GM12878 (cell line): ENCODE measurements around the gene HTR3C. TPM values are rescaled to one million over a fixed set of nuclear protein-coding genes. Genes with fewer than 3 reads are reported as not detected.

Experiments used
- ATAC-seq: fragments of 200-7000 bp; cut with Tn5 transposase; 3 replicates; pipeline ENCODE4 v1.9.1; 2020; ENCODE audit warnings: mild to moderate bottlenecking, moderate library complexity
- BruUV-seq: library from RNA; stranded (reverse); fragments of 400-500 nt; replicated peaks from 2 replicates; lab custom pipeline; 2021; lab: Mats Ljungman, UMichigan
- CTCF ChIA-PET: fragments of 300-600 bp; sonication (Branson Sonifier 250); formaldehyde crosslinking; extraction: SDS; loops from one replicate; lab custom pipeline; 2021; ENCODE audit warnings: inconsistent platforms; lab: Yijun Ruan, JAX
- POLR2A ChIA-PET: fragments of 350-600 bp; formaldehyde crosslinking; extraction: SDS; loops from one replicate; lab custom pipeline; 2021; ENCODE audit warnings: inconsistent platforms; lab: Charles Lee
- RAD21 ChIA-PET: fragments of 300-600 bp; sonication (Branson Sonifier 250); formaldehyde crosslinking; loops from one replicate; lab custom pipeline; 2023; ENCODE audit warnings: antibody characterized with exemption; ENCODE audit not compliant: unreplicated experiment; lab: Charles Lee
- SMC1A ChIA-PET: fragments of 300-600 bp; sonication (Branson Sonifier 250); formaldehyde crosslinking; loops from one replicate; lab custom pipeline; 2023; ENCODE audit not compliant: unreplicated experiment, uncharacterized antibody; lab: Charles Lee
- DNase-seq: peaks from one replicate; pipeline ENCODE4 v3.0.0-alpha.2; 2011; ENCODE audit warnings: low read depth, low spot score
- FAIRE-seq: peaks from 3 replicates; lab custom pipeline; 2011; peaks lifted over from hg19 to GRCh38; lab: Jason Lieb, UNC
- H2AFZ ChIP-seq: 2 replicates; pipeline ENCODE4 v1.6.0; 2011; ENCODE audit warnings: low read depth, low read length, control low read depth; ENCODE audit not compliant: control insufficient read depth
- H3K27ac ChIP-seq: 2 replicates; pipeline ENCODE4 v1.5.1; 2011; ENCODE audit warnings: control low read depth; ENCODE audit not compliant: control insufficient read depth, insufficient read depth
- H3K27me3 ChIP-seq, 2 experiments: replicated peaks in 1 of 2; 2 replicates each; pipeline versions ENCODE4 v1.6.0 to v1.6.1; 2011; ENCODE audit warnings: low read length in 1 of 2; ENCODE audit not compliant: control insufficient read depth in 2 of 2, insufficient read depth in 2 of 2
- H3K36me3 ChIP-seq, 2 experiments: 2 replicates each; pipeline ENCODE4 v1.5.1; 2011; ENCODE audit warnings: low read length in 1 of 2; ENCODE audit not compliant: control insufficient read depth in 2 of 2, insufficient read depth in 2 of 2
- H3K4me1 ChIP-seq: 2 replicates; pipeline ENCODE4 v1.6.1; 2011; ENCODE audit warnings: mild to moderate bottlenecking, low read length, moderate library complexity, mixed read lengths; ENCODE audit not compliant: control insufficient read depth, insufficient read depth
- H3K4me2 ChIP-seq: 2 replicates; pipeline ENCODE4 v1.6.0; 2011; ENCODE audit warnings: control low read depth; ENCODE audit not compliant: control insufficient read depth, insufficient read depth
- H3K4me3 ChIP-seq: fragments of 200-600 bp; sonication (generic); 2 replicates; pipeline ENCODE4 v1.5.1; 2016
- H3K79me2 ChIP-seq: 2 replicates; pipeline ENCODE4 v1.6.0; 2011; ENCODE audit warnings: low read length; ENCODE audit not compliant: control insufficient read depth, insufficient read depth
- H3K9ac ChIP-seq: 2 replicates; pipeline ENCODE4 v1.8.0; 2011; ENCODE audit warnings: low read length, control low read depth, mixed read lengths; ENCODE audit not compliant: control insufficient read depth, insufficient read depth
- H3K9me3 ChIP-seq: replicated peaks from 3 replicates; pipeline ENCODE4 v1.5.1; 2011; ENCODE audit warnings: mild to moderate bottlenecking, low read length; ENCODE audit not compliant: control insufficient read depth, insufficient read depth
- H4K20me1 ChIP-seq: 2 replicates; pipeline ENCODE4 v1.6.0; 2011; ENCODE audit not compliant: control insufficient read depth, insufficient read depth
- BACH1 ChIP-seq: fragments of 450-650 bp; IDR thresholded peaks from 2 replicates; pipeline ENCODE4 v1.6.1; 2017; ENCODE audit warnings: mild to moderate bottlenecking, borderline replicate concordance
- BHLHE40 ChIP-seq, 2 experiments: fragments of 450-650 bp in 1 of 2; IDR thresholded peaks; 2 replicates each; pipeline ENCODE4 v1.6.1; 2011 to 2017; ENCODE audit warnings: low read depth in 2 of 2, borderline replicate concordance in 1 of 2, improper control_type of control experiment in 1 of 2, low read length in 1 of 2, mild to moderate bottlenecking in 1 of 2
- FOXK2 ChIP-seq: fragments of 450-650 bp; IDR thresholded peaks from 2 replicates; pipeline ENCODE4 v1.6.1; 2017; ENCODE audit warnings: mild to moderate bottlenecking, moderate library complexity
- MTA2 ChIP-seq: fragments of 450-650 bp; IDR thresholded peaks from 2 replicates; pipeline ENCODE4 v1.6.1; 2016; ENCODE audit warnings: low read depth, mild to moderate bottlenecking, moderate library complexity
- SIN3A ChIP-seq: IDR thresholded peaks from 2 replicates; pipeline ENCODE4 v1.6.1; 2012; ENCODE audit warnings: low read depth, low read length, improper control_type of control experiment
- WGBS: methylation state at CpG from one replicate; pipeline ENCODE4 v1.1.6; 2016; ENCODE audit warnings: low lambda C conversion rate; ENCODE audit not compliant: insufficient replicate concordance, insufficient coverage; ENCODE audit errors: missing lambda C conversion rate; 5-methylcytosine and 5-hydroxymethylcytosine counted together
- in situ Hi-C: fragments of 300-500 bp; cut with MboI; formaldehyde crosslinking; loops from 9 replicates; pipeline ENCODE4 v1.14.3; 2018; ENCODE audit warnings: mixed read lengths
- intact Hi-C: fragments of 100-400 bp; cut with micrococcal nuclease; formaldehyde crosslinking; loops from one replicate; pipeline ENCODE4 v1.14.2; 2022; ENCODE audit not compliant: unreplicated experiment
- polyA plus RNA-seq, 11 experiments: library from polyadenylated mRNA; depleted of rRNA in 4 of 11; unstranded in 6 of 11; stranded (reverse) in 5 of 11; fragments of >200 nt; fragmentation: Nextera tagmentation in 4 of 11; fragmentation: Illumina TruSeq in 1 of 11; extraction: Ambion mirVana in 4 of 11; extraction: Trizol in 1 of 11; gene quantifications; 1 replicate in 1 of 11; 2 replicates in 10 of 11; pipeline versions ENCODE4 v1.2.1 to v1.2.3, GENCODE V29; 2011 to 2016; ENCODE audit warnings: inconsistent platforms in 2 of 11, missing spikeins in 2 of 11, low read depth in 1 of 11
- total RNA-seq, 4 experiments: library from RNA; depleted of rRNA in 3 of 4; stranded (reverse); fragments of >200 nt in 3 of 4; fragmentation: Illumina TruSeq in 1 of 4; extraction: Trizol in 1 of 4; gene quantifications; 2 replicates each; pipeline versions ENCODE4 v1.2.1 to v1.2.3, GENCODE V29; 2013 to 2021

The HTR3C gene
- total and polyA plus RNA-seq, 10 of the 15 experiments (the other 5 are each of a cell fraction or from before 2014, with no cell fraction given): not detected

- POLR2A ChIA-PET: interaction anchor here (0.6 to 1.1 kb wide), 3 partner anchors 8 to 50 kb away, joined by 3 to 4 read pairs (median 4); no protein-coding TSS in a partner anchor
- H3K4me3 ChIP-seq: peak overlapping the region; percentile 33; the same call in 1 of the 2 replicates
- peaks cover 12% of the 10 kb centered on the region for H3K4me1 ChIP-seq
- peak; percentile 27 for DNase-seq
- H3K27ac ChIP-seq: peak overlapping the region; percentile 73
- no peaks in the 10 kb centered on the region for H3K36me3 ChIP-seq
- CTCF ChIA-PET: interaction anchor here (1.1 to 3.5 kb wide), 7 partner anchors 10 to 464 kb away, joined by 3 to 33 read pairs (median 3); partner anchors contain the start of genes ABCC5 and EEF1AKMT4
- in situ Hi-C loops: no loop called here
- H3K4me2 ChIP-seq: peak overlapping the region; percentile 76
- TF ChIP-seq SIN3A: no peak
- TF ChIP-seq BHLHE40 (IDR thresholded peaks at IDR 0.05; ENCODE audit: borderline replicate concordance in 1 of 2, low read depth in 2 of 2, low read length in 1 of 2): 0 out of 4 replicates have a peak, but pooled peaks of 1 of the 2 experiments have one; percentile 10
- TF ChIP-seq MTA2: no peak
- no peak for TF ChIP-seq FOXK2
- TF ChIP-seq BACH1: peak; percentile 78
- intact Hi-C loops: no loop called here
- no peaks in the 10 kb centered on the region for H3K79me2 ChIP-seq
- BruUV-seq: no TSS peak
- ATAC-seq: peak; percentile 95
- peak; percentile 66 for FAIRE-seq
- H4K20me1 ChIP-seq: no peaks in the 10 kb centered on the region
- RAD21 ChIA-PET: interaction anchor here (0.7 to 2.4 kb wide), 7 partner anchors 9 to 108 kb away, joined by 3 to 10 read pairs (median 5); partner anchors contain the start of gene ABCC5
- SMC1A ChIA-PET: interaction anchor here (0.6 to 3.0 kb wide), 6 partner anchors 8 to 122 kb away, joined by 3 to 11 read pairs (median 6); partner anchors contain the start of gene ABCC5
- H3K9me3 ChIP-seq: no peaks in the 10 kb centered on the region
- WGBS: 71% methylated on average over 11 of the region's 11 CpGs
- H3K27me3 ChIP-seq: no peaks in the 10 kb centered on the region
- H2AFZ ChIP-seq: peak overlapping the region; percentile 75
- H3K9ac ChIP-seq: peak overlapping the region; percentile 11
Observed at GRCh38 chr3:184005941-184006507, 46.8 kb upstream of the HTR3C start.
